H1 (cell line): ENCODE measurements around the gene MAP4K4. TPM values are rescaled to one million over a fixed set of nuclear protein-coding genes. Genes with fewer than 3 reads are reported as not detected.

Source experiments
- CTCF ChIA-PET: fragments of 300-600 bp; sonication (Branson Sonifier 250); formaldehyde crosslinking; loops from one replicate; lab custom pipeline; 2021; ENCODE audit not compliant: partially characterized antibody; lab: Charles Lee
- POLR2A ChIA-PET: fragments of 300-600 bp; sonication (Branson Sonifier 250); formaldehyde crosslinking; loops from one replicate; lab custom pipeline; 2021; ENCODE audit warnings: inconsistent platforms; ENCODE audit not compliant: partially characterized antibody; lab: Charles Lee
- DNase-seq, 2 experiments: peaks; one replicate each; pipeline versions ENCODE4 v3.0.0 to v3.0.0-alpha.2; 2010 to 2022; ENCODE audit warnings: low spot score in 2 of 2, low read depth in 1 of 2, mixed read lengths in 1 of 2
- FAIRE-seq: peaks from 2 replicates; lab custom pipeline; 2011; peaks lifted over from hg19 to GRCh38; lab: Jason Lieb, UNC
- H2AFZ ChIP-seq: 2 replicates; pipeline ENCODE4 v1.8.1; 2012; ENCODE audit warnings: low read length, inconsistent platforms
- H2AK5ac ChIP-seq: 2 replicates; pipeline ENCODE4 v1.6.1; 2013; ENCODE audit warnings: low read depth, low read length
- H2BK120ac ChIP-seq: replicated peaks from 2 replicates; pipeline ENCODE3; 2013; ENCODE audit warnings: low read depth, low read length, inconsistent platforms
- H2BK12ac ChIP-seq: 2 replicates; pipeline ENCODE4 v1.6.1; 2013; ENCODE audit warnings: low read depth, low read length
- H2BK15ac ChIP-seq: 2 replicates; pipeline ENCODE4 v1.6.1; 2013; ENCODE audit warnings: low read length
- H2BK20ac ChIP-seq: 2 replicates; pipeline ENCODE4 v1.6.1; 2013; ENCODE audit warnings: low read length
- H2BK5ac ChIP-seq: 2 replicates; pipeline ENCODE4 v1.6.1; 2013; ENCODE audit warnings: low read depth, low read length
- H3K14ac ChIP-seq: 2 replicates; pipeline ENCODE4 v1.6.1; 2013; ENCODE audit warnings: inconsistent platforms; ENCODE audit not compliant: insufficient read length
- H3K18ac ChIP-seq: 2 replicates; pipeline ENCODE4 v1.6.1; 2013; ENCODE audit warnings: low read length; ENCODE audit errors: extremely low read depth
- H3K23ac ChIP-seq: 2 replicates; pipeline ENCODE4 v1.6.1; 2013; ENCODE audit warnings: inconsistent platforms; ENCODE audit not compliant: insufficient read length
- H3K23me2 ChIP-seq: 2 replicates; pipeline ENCODE4 v1.6.1; 2013; ENCODE audit warnings: low read depth, low read length
- H3K27ac ChIP-seq: 2 replicates; pipeline ENCODE4 v1.6.1; 2011; ENCODE audit warnings: low read depth, low read length, inconsistent platforms
- H3K27me3 ChIP-seq, 4 experiments: replicated peaks in 1 of 4; 1 replicate in 1 of 4; 2 replicates in 3 of 4; pipeline versions ENCODE4 v1.6.1 to v1.8.1; 2011 to 2013; ENCODE audit warnings: low read length in 3 of 4, mild to moderate bottlenecking in 3 of 4, inconsistent platforms in 2 of 4, mixed read lengths in 2 of 4, moderate library complexity in 1 of 4; ENCODE audit not compliant: control insufficient read depth in 3 of 4, insufficient read depth in 3 of 4; ENCODE audit errors: extremely low read depth in 1 of 4
- H3K36me3 ChIP-seq, 4 experiments: 2 replicates each; pipeline versions ENCODE4 v1.6.1 to v1.8.1; 2011 to 2013; ENCODE audit warnings: mild to moderate bottlenecking in 4 of 4, low read length in 3 of 4, moderate library complexity in 2 of 4, control low read depth in 1 of 4, inconsistent platforms in 1 of 4; ENCODE audit not compliant: insufficient read depth in 4 of 4, control insufficient read depth in 2 of 4
- H3K4ac ChIP-seq: replicated peaks from 2 replicates; pipeline ENCODE3; 2013; ENCODE audit warnings: low read length, low read depth, mixed read lengths, inconsistent platforms; ENCODE audit not compliant: insufficient read length
- H3K4me1 ChIP-seq, 4 experiments: replicated peaks in 1 of 4; 1 replicate in 1 of 4; 2 replicates in 3 of 4; pipeline versions ENCODE4 v1.6.1 to v1.8.1; 2011 to 2013; ENCODE audit warnings: low read length in 3 of 4, inconsistent platforms in 2 of 4, mixed read lengths in 1 of 4; ENCODE audit not compliant: insufficient read depth in 4 of 4, control insufficient read depth in 3 of 4
- H3K4me2 ChIP-seq, 2 experiments: 2 replicates each; pipeline versions ENCODE4 v1.6.1 to v1.8.1; 2011 to 2013; ENCODE audit warnings: low read depth in 2 of 2, low read length in 2 of 2, control low read depth in 1 of 2, inconsistent platforms in 1 of 2, mild to moderate bottlenecking in 1 of 2; ENCODE audit not compliant: insufficient read depth in 1 of 2
- H3K4me3 ChIP-seq, 4 experiments: fragments of 200-600, 300-600 bp in 1 of 4; sonication (generic), shearing (Covaris generic), sonication (Bioruptor Twin) in 1 of 4; 2 replicates each; pipeline versions ENCODE4 v1.5.1 to v1.8.1; 2011 to 2016; ENCODE audit warnings: low read length in 4 of 4, low read depth in 3 of 4, control low read depth in 2 of 4, inconsistent platforms in 2 of 4, mild to moderate bottlenecking in 2 of 4, mixed read lengths in 1 of 4, moderate library complexity in 1 of 4; ENCODE audit not compliant: insufficient read depth in 2 of 4; ENCODE audit errors: extremely low read depth in 1 of 4
- H3K56ac ChIP-seq: replicated peaks from 2 replicates; pipeline ENCODE3; 2013; ENCODE audit warnings: low read depth, mild to moderate bottlenecking, mixed read lengths, low read length, inconsistent platforms; ENCODE audit not compliant: insufficient read length
- H3K79me1 ChIP-seq: 2 replicates; pipeline ENCODE4 v1.6.1; 2013; ENCODE audit warnings: low read depth, low read length, control low read depth
- H3K79me2 ChIP-seq, 2 experiments: 2 replicates each; pipeline versions ENCODE4 v1.6.1 to v1.8.1; 2012 to 2013; ENCODE audit warnings: low read length in 2 of 2, mild to moderate bottlenecking in 2 of 2, inconsistent platforms in 1 of 2; ENCODE audit not compliant: insufficient read depth in 2 of 2, control insufficient read depth in 1 of 2
- H3K9ac ChIP-seq, 4 experiments: replicated peaks in 1 of 4; 1 replicate in 1 of 4; 2 replicates in 3 of 4; pipeline versions ENCODE4 v1.6.1 to v1.8.1; 2011 to 2013; ENCODE audit warnings: low read depth in 3 of 4, low read length in 3 of 4, control low read depth in 2 of 4, mild to moderate bottlenecking in 2 of 4, moderate library complexity in 2 of 4, inconsistent platforms in 1 of 4; ENCODE audit errors: extremely low read depth in 1 of 4
- H3K9me3 ChIP-seq, 2 experiments: 2 replicates each; pipeline versions ENCODE4 v1.6.1 to v1.8.1; 2012 to 2013; ENCODE audit warnings: mild to moderate bottlenecking in 2 of 2, moderate library complexity in 2 of 2, control low read depth in 1 of 2, inconsistent platforms in 1 of 2, low read depth in 1 of 2, low read length in 1 of 2, mixed read lengths in 1 of 2; ENCODE audit not compliant: insufficient read depth in 2 of 2
- H4K20me1 ChIP-seq, 2 experiments: replicated peaks in 1 of 2; 2 replicates each; pipeline versions ENCODE3 to v1.8.1; 2011 to 2013; ENCODE audit warnings: inconsistent platforms in 2 of 2, low read length in 2 of 2, mild to moderate bottlenecking in 1 of 2; ENCODE audit not compliant: insufficient read depth in 2 of 2, control insufficient read depth in 1 of 2
- H4K5ac ChIP-seq: 2 replicates; pipeline ENCODE4 v1.6.1; 2013; ENCODE audit warnings: low read length, low read depth, mixed read lengths, inconsistent platforms; ENCODE audit not compliant: insufficient read length
- H4K8ac ChIP-seq: 2 replicates; pipeline ENCODE4 v1.8.0; 2013; ENCODE audit warnings: mild to moderate bottlenecking, moderate library complexity, low read length, inconsistent platforms; ENCODE audit not compliant: insufficient read depth; ENCODE audit errors: extremely low read depth
- H4K91ac ChIP-seq: replicated peaks from 2 replicates; pipeline ENCODE3; 2013; ENCODE audit warnings: low read length, mixed read lengths, inconsistent platforms; ENCODE audit not compliant: insufficient read length
- CHD1 ChIP-seq: IDR thresholded peaks from 2 replicates; pipeline ENCODE4 v1.6.1; 2012; ENCODE audit warnings: low read depth, low read length, improper control_type of control experiment
- CHD2 ChIP-seq: IDR thresholded peaks from 2 replicates; pipeline ENCODE4 v1.6.1; 2012; ENCODE audit warnings: low read length, improper control_type of control experiment
- CTBP2 ChIP-seq: IDR thresholded peaks from 2 replicates; pipeline ENCODE4 v1.7.0; 2011; ENCODE audit warnings: borderline replicate concordance, mild to moderate bottlenecking, moderate library complexity, mixed read lengths, low read length; ENCODE audit not compliant: insufficient read depth, insufficient read length
- EZH2 ChIP-seq: fragments of 200-600 bp; sonication (generic); IDR thresholded peaks from 2 replicates; pipeline ENCODE4 v1.7.1; 2012; ENCODE audit warnings: low read depth, mild to moderate bottlenecking, moderate library complexity, low read length, inconsistent platforms; ENCODE audit not compliant: severe bottlenecking
- KDM5A ChIP-seq: fragments of 200-600 bp; IDR thresholded peaks from 2 replicates; pipeline ENCODE4 v1.7.1; 2012; ENCODE audit warnings: mild to moderate bottlenecking, low read length, inconsistent platforms, mixed read lengths
- SUZ12 ChIP-seq: fragments of 200-600 bp; sonication (generic); IDR thresholded peaks from 2 replicates; pipeline ENCODE4 v1.6.1; 2012; ENCODE audit warnings: mild to moderate bottlenecking, inconsistent platforms, low read length, moderate library complexity, mixed read lengths
- TAF1 ChIP-seq: IDR thresholded peaks from 2 replicates; pipeline ENCODE4 v1.6.1; 2011; ENCODE audit warnings: mild to moderate bottlenecking, low read depth, low read length
- TEAD4 ChIP-seq: IDR thresholded peaks from 2 replicates; pipeline ENCODE4 v1.6.1; 2012; ENCODE audit warnings: low read depth, low read length, inconsistent platforms, mixed read lengths
- WGBS, 2 experiments: shearing (Covaris generic) in 1 of 2; methylation state at CpG; one replicate each; pipeline versions ENCODE4 v1.1.6 to v1.1.7; 2013 to 2015; ENCODE audit warnings: low lambda C conversion rate in 2 of 2, mixed read lengths in 2 of 2, inconsistent platforms in 1 of 2, low coverage in 1 of 2, missing lambda C conversion rate in 1 of 2; ENCODE audit not compliant: insufficient replicate concordance in 2 of 2, insufficient coverage in 1 of 2, insufficient read length in 1 of 2; ENCODE audit errors: extremely low coverage in 1 of 2, missing lambda C conversion rate in 1 of 2; 5-methylcytosine and 5-hydroxymethylcytosine counted together
- polyA plus RNA-seq, 7 experiments: library from polyadenylated mRNA; depleted of rRNA in 3 of 7; stranded (reverse) in 5 of 7; unstranded in 2 of 7; fragments of >200 nt in 5 of 7; fragments of 200-250 nt in 2 of 7; gene quantifications; 1 replicate in 5 of 7; 2 replicates in 1 of 7; 4 replicates in 1 of 7; pipeline versions ENCODE4 v1.2.1 to v1.2.3, GENCODE V29; 2011 to 2013; ENCODE audit warnings: missing spikeins in 2 of 7, mixed read lengths in 2 of 7
- total RNA-seq: library from RNA; stranded (reverse); fragmentation: NEBNext Ultra II Directional; extraction: Animal tissue kit (Norgen Biotek cat#: 25700); gene quantifications from 2 replicates; pipeline ENCODE4 v1.2.1, GENCODE V29; 2021
- TF ChIP-seq, protein P1 (sequence below): IDR thresholded peaks from 2 replicates; pipeline ENCODE4 v1.6.1; 2012; ENCODE audit warnings: low read length, inconsistent platforms
- TF ChIP-seq, protein P2 (sequence below): IDR thresholded peaks from 2 replicates; pipeline ENCODE4 v1.6.1; 2011; ENCODE audit warnings: low read depth, mild to moderate bottlenecking, low read length; ENCODE audit not compliant: insufficient read depth

The MAP4K4 gene
- total and polyA plus RNA-seq, 2 of the 8 experiments (the other 6 are each of a cell fraction or from before 2014, with no cell fraction given): 53.2 to 138 TPM

DNA sequence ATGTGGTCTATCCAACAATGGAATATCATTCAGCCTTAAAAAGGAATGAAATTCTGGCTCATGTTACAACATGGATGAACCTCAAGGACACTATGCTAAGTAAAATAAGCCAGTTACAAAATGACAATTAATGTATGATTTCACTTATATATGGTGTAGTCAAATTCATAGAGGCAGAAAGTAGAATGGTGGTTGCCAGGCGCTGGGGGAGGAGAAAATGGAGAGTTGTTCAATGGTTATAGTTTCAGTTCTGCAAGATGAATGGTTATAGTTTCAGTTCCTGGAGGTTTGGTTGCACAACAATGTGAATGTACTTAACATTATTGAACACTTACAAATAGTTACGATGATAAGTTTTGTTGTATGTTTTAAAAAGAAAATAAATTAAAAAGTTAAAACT is 215.0 kb downstream of the MAP4K4 start:
- Histone ChIP-seq H3K4me2 (no peak overlapping the region), H2BK5ac (no peak overlapping the region), H2BK120ac (no peak overlapping the region), H2BK12ac (no peak overlapping the region), H4K20me1 (no peaks in the 10 kb centered on the region), H3K79me1 (no peaks in the 10 kb centered on the region), H3K27ac (no peak overlapping the region), H3K4me1 (no peaks in the 10 kb centered on the region), H2AK5ac (no peak overlapping the region), H3K4me3 (no peak overlapping the region), H3K14ac (no peak overlapping the region), H3K23me2 (no peaks in the 10 kb centered on the region), H4K5ac (no peak overlapping the region), H4K8ac (no peak overlapping the region), H2AFZ (no peak overlapping the region), H4K91ac (no peak overlapping the region), H3K23ac (no peak overlapping the region), H2BK15ac (no peak overlapping the region), H2BK20ac (no peak overlapping the region), H3K27me3 (no peaks in the 10 kb centered on the region), H3K9me3 (peaks cover 0 to 12% of the 10 kb centered on the region in 2 experiments; a peak in 2 of 4 replicates), H3K18ac (no peak overlapping the region), H3K79me2 (no peaks in the 10 kb centered on the region), H3K4ac (no peak overlapping the region), H3K9ac (no peak overlapping the region), H3K36me3 (0 out of 8 replicates have a peak, but pooled peaks cover 0 to 3% (median 0%) of the 10 kb centered on the region in 4 experiments), H3K56ac (no peak overlapping the region)
- 94% methylated on average over 2 of the region's 2 CpGs; no CpG with 5 or more reads in 1 of the 2 experiments for WGBS, 2 experiments
- ChIA-PET POLR2A (no interaction called here), CTCF (interaction anchor here (0.7 kb wide), 1 partner anchor 29 kb away, joined by 3 read pairs; no protein-coding TSS in a partner anchor)
- FAIRE-seq: no peak
- no peak for DNase-seq
- TF ChIP-seq, protein P1, sequence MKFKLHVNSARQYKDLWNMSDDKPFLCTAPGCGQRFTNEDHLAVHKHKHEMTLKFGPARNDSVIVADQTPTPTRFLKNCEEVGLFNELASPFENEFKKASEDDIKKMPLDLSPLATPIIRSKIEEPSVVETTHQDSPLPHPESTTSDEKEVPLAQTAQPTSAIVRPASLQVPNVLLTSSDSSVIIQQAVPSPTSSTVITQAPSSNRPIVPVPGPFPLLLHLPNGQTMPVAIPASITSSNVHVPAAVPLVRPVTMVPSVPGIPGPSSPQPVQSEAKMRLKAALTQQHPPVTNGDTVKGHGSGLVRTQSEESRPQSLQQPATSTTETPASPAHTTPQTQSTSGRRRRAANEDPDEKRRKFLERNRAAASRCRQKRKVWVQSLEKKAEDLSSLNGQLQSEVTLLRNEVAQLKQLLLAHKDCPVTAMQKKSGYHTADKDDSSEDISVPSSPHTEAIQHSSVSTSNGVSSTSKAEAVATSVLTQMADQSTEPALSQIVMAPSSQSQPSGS: no peak
- TF ChIP-seq SUZ12 (no peak), CHD2 (no peak), CTBP2 (no peak), KDM5A (no peak), TAF1 (no peak), CHD1 (no peak), TEAD4 (no peak), EZH2 (no peak)
- TF ChIP-seq, protein P2, sequence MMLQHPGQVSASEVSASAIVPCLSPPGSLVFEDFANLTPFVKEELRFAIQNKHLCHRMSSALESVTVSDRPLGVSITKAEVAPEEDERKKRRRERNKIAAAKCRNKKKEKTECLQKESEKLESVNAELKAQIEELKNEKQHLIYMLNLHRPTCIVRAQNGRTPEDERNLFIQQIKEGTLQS: no peak
